HG02642 (cell line): ENCODE measurements around the gene BNIP1.

Source experiments
- ATAC-seq: cut with Tn5 transposase; IDR thresholded peaks from one replicate; pipeline ENCODE4 v1.9.1; 2021; ENCODE audit warnings: mild to moderate bottlenecking; ENCODE audit not compliant: unreplicated experiment, poor library complexity

The BNIP1 gene

DNA sequence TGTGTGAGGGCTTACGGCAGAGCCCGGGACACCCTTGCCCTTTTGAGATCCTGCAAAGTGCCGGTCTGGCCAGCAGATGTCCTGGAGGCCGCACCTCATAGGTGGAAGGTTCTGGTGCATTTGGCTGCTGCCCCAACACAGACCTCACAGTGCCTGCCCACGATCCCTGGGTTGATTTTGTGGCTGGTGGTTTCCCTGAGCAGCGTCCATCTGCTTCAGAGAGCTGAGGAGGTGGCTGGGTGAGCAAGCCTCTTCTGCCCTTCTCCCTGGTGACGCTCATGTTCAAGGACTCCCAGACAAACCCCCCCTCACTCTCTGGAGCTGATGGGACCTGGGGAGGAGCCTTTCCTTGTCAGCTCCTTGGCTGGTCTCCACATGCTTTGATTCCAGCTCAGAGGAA, 18.9 kb downstream of the BNIP1 start:
- ATAC-seq = no peak

DNA sequence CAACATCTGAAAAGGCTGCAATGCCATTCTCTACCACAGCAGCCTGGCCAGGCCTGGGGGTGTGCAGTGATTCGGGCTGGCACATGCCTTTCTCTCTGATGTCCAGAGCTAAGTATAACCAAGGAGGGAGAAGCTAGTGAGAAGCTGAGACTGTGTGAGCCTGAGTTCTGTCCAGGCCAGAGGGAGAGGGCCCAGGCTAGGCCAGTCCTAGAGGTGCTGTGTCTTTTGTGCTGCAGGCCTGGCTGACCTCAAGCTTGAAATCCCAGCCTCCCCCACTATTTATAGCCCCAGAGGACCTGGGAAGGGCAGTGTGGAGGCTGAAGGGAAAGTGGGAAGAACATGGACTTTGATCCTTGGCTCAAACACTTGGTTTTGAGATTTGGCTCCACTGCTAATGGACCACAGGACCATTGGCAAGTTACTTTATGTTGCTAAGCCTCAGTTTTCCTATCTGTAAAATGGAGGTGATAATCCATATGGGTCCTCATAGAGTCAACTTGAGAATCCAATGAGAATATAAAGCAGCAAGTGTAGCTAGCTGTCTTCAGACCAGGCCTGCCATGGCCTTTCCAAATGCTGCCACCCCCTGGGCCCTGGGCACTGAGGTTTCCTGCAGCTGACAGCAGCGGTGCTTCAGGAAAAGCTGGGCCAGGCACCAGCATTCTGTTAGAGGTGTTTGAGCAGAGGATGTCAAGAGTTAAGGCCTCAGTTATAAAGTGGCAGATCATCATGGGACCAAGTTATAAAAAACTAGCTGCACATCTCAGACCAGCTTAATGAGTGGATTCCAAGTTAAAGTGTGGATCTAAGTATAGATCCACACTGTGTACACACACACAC, 21.1 kb downstream of the BNIP1 start:
- no peak for ATAC-seq

DNA sequence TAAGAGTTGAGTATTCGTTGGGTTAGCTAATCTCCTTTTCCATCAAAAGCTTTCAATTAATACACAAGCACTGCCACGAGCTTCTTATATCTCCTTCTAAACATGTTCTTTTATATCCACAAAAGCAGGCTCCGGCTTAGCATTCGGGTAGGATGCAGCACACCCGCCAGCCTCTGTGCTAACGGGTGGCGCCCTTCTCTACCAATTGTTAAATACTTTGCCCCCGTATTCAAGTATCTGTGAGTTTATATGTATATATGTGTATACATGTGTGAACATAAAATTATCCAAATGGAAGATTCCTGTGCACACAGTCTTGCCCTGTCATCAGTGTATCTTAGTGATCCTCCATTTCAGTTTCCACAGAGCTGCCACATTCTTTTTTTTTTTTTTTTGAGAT, 27.8 kb downstream of the BNIP1 start:
- ATAC-seq = no peak

DNA sequence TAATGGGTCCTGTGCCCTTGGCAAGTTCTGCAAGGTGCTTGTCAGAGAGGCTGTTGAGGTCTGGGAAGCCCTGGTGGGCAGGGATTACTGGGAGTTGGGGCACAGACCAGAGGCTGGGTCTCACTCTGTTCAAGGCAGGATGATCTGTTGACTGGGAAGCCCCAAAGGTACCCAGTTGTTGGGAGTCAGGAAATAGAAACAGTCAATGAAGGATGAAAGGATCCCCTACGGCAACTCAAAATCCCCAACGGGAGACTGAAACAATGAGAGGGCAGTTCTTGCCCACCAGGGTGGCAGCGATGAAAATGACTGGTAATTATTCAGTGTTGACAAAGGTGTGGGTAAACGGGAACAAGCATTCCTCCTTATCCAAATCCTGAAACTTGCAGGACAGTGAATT, 31.2 kb downstream of the BNIP1 start:
- no peak for ATAC-seq

- no peak for ATAC-seq
Observed at GRCh38 chr5:173178369-173178910, 34.1 kb downstream of the BNIP1 start.

- no peak for ATAC-seq
Observed at GRCh38 chr5:173180331-173180730, 36.0 kb downstream of the BNIP1 start.

GRCh38 chr5:173187054-173187743, 42.9 kb downstream of the BNIP1 start:
- ATAC-seq = no peak

- ATAC-seq = no peak
Observed at GRCh38 chr5:173188280-173188679, 43.9 kb downstream of the BNIP1 start.

DNA sequence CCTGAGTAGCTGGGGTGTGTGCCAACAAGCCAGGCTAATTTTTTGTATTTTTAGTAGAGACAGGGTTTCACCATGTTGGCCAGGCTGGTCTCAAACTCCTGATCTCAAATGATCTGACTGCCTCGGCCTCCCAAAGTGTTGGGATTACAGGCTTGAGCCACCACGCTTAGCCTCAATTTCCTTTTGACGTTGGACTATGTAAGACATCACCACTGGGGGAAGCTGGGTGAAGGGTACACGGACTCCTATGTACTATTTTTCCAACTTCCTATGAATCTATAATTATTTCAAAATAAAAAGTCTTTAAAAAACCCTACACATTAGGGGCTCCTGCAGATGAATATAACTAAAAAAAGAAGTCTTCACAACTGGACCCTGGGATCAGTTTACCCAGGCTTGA, 46.7 kb downstream of the BNIP1 start:
- no peak for ATAC-seq

DNA sequence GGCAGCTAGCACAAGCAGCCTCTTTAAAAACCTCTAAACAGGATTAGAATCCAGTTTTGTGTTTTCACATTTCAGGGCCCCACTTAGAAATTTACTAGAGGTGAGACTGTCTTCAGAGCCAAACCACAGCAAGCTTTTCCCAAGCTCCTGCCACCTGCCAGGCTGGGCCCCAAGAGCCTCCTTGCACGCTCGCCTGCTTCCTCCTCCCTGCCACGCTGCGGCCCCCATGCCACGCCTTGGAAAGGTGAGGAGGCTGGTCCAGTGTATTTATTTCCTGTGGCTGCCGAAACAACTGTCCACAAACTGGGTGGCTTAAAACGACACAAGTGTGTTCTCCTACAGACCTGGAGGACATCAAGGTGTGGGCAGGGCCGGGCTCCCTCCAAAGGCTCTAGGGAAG, 47.2 kb downstream of the BNIP1 start:
- ATAC-seq = no peak

DNA sequence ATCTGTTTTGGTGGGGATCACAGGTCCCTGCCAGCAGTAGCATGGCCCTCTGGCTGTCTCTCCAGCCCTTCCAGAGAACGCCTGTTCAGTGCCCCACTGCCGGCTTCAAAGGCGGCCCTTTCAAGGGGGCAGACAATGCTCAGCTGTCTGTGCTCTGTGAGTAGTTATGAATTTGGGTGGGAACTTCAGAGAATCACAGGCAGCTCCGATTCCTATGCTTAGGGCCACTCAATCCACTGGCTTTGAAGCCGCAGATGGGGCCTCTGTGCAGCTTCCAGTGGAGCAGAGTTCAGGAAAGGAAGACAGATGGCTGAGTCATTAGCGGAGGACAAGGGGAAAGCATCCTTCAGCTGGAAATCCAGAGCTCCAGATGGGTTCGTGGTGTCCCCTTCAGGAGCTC, 48.2 kb downstream of the BNIP1 start:
- ATAC-seq = no peak

GRCh38 chr5:173196133-173196952, 52.0 kb downstream of the BNIP1 start:
- no peak for ATAC-seq

DNA sequence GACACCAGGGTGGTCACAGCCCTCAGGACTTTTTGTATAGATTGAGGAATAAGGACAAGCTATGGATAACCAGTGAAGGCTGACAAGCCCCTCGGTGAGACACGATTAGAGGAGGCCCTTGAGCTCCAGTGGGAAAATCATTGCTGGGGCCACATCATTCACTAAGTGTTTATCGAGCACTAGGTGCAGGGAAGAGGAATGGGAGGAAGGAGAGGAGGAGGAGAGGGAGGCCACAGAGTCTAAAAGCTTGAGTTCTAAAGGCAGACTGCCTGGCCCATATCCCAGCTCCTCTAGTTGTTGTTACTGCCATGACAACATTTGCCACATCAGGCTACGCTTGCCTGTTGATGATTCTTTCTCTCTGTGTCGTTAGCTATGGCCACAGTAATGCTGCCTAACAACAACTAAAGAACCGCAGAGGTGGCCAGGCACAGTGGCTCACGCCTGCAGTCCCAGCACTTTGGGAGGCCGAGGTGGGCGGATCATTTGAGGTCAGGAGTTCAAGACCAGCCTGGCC, 53.1 kb downstream of the BNIP1 start:
- no peak for ATAC-seq

- no peak for ATAC-seq
Observed at GRCh38 chr5:173198049-173198448, 53.7 kb downstream of the BNIP1 start.

DNA sequence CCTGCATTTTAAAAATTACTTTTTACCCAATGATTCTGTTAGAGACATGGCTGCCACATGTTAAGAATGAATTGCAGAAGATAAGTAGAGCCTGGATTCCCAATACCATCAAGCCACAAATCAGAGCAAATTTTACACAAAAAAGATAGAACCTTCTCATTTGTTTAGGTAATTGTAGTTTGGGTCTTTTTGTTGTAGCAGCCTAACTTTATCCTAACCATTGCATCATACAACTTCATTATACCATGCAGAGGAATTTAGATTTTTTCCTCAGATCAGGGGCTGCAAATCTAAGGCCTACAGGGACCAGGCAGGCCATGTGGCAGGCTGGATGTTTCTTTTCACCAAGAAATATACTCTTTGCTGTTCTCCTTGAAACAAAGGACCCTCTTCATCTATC, 56.0 kb downstream of the BNIP1 start:
- no peak for ATAC-seq

- no peak for ATAC-seq
Observed at GRCh38 chr5:173201636-173202265, 57.4 kb downstream of the BNIP1 start.

DNA sequence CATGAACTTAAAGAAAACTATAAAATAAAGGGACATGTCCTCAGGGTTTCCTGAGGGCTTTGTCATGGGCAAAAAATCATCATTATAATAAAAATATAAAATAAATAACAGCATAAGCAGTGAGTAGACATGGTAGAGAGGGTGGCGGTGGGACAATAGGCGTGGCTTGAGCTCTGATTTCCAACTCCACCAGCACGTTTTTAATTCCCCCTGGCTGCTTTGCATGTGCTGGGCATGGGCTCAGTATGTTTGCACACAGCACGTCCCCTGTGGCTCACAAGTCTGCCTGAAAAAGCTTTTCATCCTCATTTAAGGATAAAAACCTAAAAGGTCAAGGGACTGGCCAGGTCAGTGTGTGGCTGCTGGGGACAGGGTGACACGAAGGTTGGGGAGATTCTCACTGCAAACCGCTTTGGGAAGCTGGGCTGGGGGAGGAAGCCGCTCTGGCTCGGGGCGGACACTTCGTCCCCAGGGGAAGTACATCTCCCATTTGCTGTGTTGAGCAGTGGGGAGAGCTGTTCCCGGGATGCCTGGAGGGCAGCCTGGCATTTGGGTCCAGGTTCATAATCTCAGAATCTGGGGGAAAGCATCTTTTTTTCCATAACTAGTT, 58.0 kb downstream of the BNIP1 start:
- ATAC-seq = no peak

DNA sequence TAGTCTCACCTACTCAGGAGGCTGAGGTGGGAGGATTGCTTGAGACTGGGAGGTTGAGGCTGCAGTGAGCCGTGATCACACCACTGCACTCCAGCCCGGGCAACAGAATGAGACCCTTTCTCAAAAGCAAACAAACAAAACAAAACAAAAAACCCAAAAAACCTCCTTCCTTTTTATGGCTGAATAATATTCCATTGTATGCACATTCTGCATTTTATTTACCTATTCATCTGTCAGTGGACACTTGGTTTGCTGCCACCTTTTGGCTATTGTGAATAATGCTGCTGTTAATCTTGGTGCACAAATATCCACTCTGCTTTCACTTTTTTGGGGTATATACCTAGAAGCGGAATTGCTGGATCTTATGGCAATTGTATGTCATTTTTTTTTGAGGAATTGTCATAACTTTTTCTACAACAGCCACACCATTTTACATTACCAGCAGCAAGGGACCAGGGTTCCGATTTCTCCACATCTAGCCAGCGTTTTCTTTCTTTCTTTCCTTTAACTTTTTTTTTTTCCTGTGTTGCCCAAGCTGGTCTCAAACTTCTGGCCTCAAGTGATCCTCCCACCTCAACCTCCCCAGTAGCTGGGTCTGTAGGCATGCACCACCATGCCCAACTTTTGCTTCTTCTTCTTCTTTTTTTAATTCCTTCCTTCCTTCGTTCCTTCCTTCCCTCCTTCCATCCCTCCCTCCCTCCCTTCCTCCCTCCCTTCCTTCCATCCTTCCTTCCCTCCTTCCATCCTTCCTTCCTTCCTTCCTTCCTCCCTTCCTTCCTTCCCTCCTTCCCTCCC, 60.1 kb downstream of the BNIP1 start:
- no peak for ATAC-seq

DNA sequence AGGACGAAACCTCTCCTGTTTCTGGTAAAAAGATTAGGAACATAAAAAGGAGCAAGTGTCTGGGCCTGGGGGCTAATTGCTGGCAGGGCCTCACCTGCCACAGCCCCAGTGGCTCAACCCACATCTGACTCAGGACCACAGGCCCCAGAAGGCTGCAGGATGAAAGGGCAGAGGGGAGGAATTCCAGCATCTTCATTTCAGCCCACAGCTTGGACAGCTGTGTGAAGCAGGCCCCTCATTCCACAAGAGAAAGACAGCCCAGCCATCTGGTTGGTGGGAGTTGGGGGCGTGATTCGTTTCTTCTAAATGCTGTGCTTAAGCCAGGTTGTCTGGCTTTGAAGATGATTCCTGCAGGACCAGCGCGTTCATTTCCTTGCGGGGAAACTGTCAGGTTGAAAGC, 61.6 kb downstream of the BNIP1 start:
- no peak for ATAC-seq
